ENCODE measurements around the gene HDAC1. TPM values are rescaled to one million over a fixed set of nuclear protein-coding genes. Genes with fewer than 3 reads are reported as not detected.

The HDAC1 gene
- total and polyA plus RNA-seq, 2 of the 13 experiments (the other 11 are each of a cell fraction or from before 2014, with no cell fraction given), result 93.5 to 189 TPM

DNA sequence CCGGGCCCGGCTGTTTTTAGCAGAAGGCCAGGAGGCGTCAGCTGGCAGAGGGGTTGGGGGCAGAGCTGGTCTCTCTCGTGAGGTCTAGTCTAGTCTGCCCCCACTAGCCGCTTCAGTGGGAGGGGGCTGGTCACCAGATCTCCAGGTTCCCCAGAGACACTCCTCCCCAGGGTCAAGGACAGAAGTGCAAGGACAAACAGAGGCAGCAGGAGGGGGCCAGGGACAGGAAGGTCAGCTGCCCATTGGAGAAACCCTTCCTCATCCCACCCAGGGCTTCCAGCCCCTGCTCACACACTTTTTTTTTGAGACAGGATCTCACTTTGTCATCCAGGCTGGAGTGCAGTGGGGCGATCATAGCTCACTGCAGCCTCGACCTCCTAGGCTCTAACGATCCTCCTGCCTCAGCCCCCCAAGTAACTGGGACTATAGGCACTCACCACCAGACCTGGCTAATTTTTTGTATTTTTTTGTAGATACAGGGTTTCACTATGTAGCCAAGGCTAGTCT lies 60.4 kb downstream of the HDAC1 start (continued):
- TF ChIP-seq GFI1 (CRISPR knock-in tag; IDR thresholded peaks at IDR 0.05; ENCODE audit: borderline replicate concordance), result 0 out of 2 replicates have a peak, but pooled peaks have one; percentile 26
- no peak for TF ChIP-seq KDM2A (CRISPR knock-in tag; IDR thresholded peaks at IDR 0.05; ENCODE audit: borderline replicate concordance, low read depth)
- no peak for TF ChIP-seq ZNF17 (CRISPR knock-in tag; IDR thresholded peaks at IDR 0.05)
- 0 out of 2 replicates have a peak, but pooled peaks have one; percentile 2 for TF ChIP-seq ATF2 (CRISPR knock-in tag; IDR thresholded peaks at IDR 0.05)
- TF ChIP-seq ZSCAN21 (CRISPR knock-in tag; IDR thresholded peaks at IDR 0.05; ENCODE audit: borderline replicate concordance), result no peak
- peak; percentile 76; the same call in 1 of the 2 replicates for TF ChIP-seq ZNF280B (CRISPR knock-in tag; IDR thresholded peaks at IDR 0.05; ENCODE audit: borderline replicate concordance)
- 0 out of 2 replicates have a peak, but pooled peaks have one; percentile 28 for TF ChIP-seq ZMYM3 (CRISPR knock-in tag; IDR thresholded peaks at IDR 0.05)
- TF ChIP-seq, protein P1, sequence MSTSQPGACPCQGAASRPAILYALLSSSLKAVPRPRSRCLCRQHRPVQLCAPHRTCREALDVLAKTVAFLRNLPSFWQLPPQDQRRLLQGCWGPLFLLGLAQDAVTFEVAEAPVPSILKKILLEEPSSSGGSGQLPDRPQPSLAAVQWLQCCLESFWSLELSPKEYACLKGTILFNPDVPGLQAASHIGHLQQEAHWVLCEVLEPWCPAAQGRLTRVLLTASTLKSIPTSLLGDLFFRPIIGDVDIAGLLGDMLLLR (CRISPR knock-in tag; IDR thresholded peaks at IDR 0.05), result no peak
- TF ChIP-seq ZNF670 (CRISPR knock-in tag; IDR thresholded peaks at IDR 0.05; ENCODE audit: borderline replicate concordance), result 0 out of 2 replicates have a peak, but pooled peaks have one; percentile 33
- TF ChIP-seq ZFP91 (CRISPR knock-in tag; IDR thresholded peaks at IDR 0.05; ENCODE audit: borderline replicate concordance), result peak; percentile 58; the same call in 1 of the 2 replicates
- peak; percentile 47; the same call in 1 of the 2 replicates for TF ChIP-seq NRL (CRISPR knock-in tag; IDR thresholded peaks at IDR 0.05; ENCODE audit: borderline replicate concordance)
- TF ChIP-seq SMC3 (IDR thresholded peaks at IDR 0.05; ENCODE audit: low read length), result no peak
- no peak for TF ChIP-seq DNMT1 (CRISPR knock-in tag; IDR thresholded peaks at IDR 0.05)
- no peak for TF ChIP-seq ZFP41 (CRISPR knock-in tag; IDR thresholded peaks at IDR 0.05; ENCODE audit: borderline replicate concordance)
- TF ChIP-seq FOXP1 (IDR thresholded peaks at IDR 0.05), result no peak
- no peak for TF ChIP-seq FOXP1 (CRISPR knock-in tag; IDR thresholded peaks at IDR 0.05)
- TF ChIP-seq RAD21 (CRISPR knock-in tag; IDR thresholded peaks at IDR 0.05), result no peak

Data from HepG2 (cell line).